PC-3 (cell line): Measurements from ENCODE around the gene VAV3.

Experiments used
- EZH2 ChIP-seq: fragments of 300-600 bp; sonication (generic); IDR thresholded peaks from one replicate; pipeline ENCODE4 v1.6.1; 2017; ENCODE audit warnings: antibody characterized with exemption, mild to moderate bottlenecking, low read length; ENCODE audit not compliant: unreplicated experiment
- EZH2phosphoT487 ChIP-seq: fragments of 300-600 bp; sonication (generic); IDR thresholded peaks from 2 replicates; pipeline ENCODE4 v1.6.1; 2018; ENCODE audit warnings: mild to moderate bottlenecking, antibody characterized with exemption, low read length, borderline replicate concordance
- TF ChIP-seq, protein P1 (sequence below): fragments of 300-600 bp; sonication (generic); conservative IDR thresholded peaks from 2 replicates; pipeline ENCODE4 v1.5.1; 2017; ENCODE audit warnings: antibody characterized with exemption, low read depth, mild to moderate bottlenecking, low read length

DNA sequence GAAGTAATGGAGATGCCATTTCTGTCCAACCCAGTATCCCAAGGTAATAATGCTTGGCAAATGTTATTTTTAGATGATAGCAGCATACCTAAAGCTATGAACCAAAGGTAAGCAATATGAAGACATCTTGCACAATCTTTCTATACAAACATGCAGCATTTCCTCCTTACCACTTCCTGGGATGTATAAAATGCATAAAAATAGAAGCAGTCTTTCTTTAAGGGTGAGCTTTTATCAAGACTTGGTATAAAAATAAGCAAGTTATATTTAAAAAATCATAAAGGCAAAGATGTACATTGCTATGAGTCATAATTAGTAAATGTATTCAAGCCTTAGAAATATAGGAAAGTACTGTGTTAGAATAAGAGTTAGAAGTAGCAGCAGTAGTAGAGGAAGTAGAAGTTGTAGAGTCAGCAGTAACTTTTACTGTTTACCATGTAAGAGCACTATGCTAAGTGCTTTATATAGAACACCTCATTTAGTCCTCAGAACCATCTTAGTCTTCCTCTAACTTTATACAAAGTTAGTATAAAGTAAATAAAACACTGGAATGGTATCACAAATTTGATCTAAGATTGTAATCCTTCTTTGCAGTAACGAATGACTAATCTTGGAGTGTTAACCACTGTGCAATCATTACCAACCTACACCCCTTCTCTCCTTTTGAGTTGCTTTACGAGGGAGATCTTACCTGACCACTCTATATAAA, 371.3 kb downstream of the VAV3 start:
- TF ChIP-seq, protein P1, sequence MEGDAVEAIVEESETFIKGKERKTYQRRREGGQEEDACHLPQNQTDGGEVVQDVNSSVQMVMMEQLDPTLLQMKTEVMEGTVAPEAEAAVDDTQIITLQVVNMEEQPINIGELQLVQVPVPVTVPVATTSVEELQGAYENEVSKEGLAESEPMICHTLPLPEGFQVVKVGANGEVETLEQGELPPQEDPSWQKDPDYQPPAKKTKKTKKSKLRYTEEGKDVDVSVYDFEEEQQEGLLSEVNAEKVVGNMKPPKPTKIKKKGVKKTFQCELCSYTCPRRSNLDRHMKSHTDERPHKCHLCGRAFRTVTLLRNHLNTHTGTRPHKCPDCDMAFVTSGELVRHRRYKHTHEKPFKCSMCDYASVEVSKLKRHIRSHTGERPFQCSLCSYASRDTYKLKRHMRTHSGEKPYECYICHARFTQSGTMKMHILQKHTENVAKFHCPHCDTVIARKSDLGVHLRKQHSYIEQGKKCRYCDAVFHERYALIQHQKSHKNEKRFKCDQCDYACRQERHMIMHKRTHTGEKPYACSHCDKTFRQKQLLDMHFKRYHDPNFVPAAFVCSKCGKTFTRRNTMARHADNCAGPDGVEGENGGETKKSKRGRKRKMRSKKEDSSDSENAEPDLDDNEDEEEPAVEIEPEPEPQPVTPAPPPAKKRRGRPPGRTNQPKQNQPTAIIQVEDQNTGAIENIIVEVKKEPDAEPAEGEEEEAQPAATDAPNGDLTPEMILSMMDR: no peak
- TF ChIP-seq EZH2 (no peak), EZH2phosphoT487 (no peak)
